IPS-15b (cell line): ENCODE measurements around the gene TM9SF1.

Experiments used
- H3K27me3 ChIP-seq: one replicate; pipeline ENCODE4 v1.6.1; 2013; ENCODE audit warnings: low read length; ENCODE audit not compliant: control insufficient read depth, insufficient read depth
- H3K36me3 ChIP-seq: one replicate; pipeline ENCODE4 v1.6.1; 2013; ENCODE audit warnings: low read length; ENCODE audit not compliant: control insufficient read depth, insufficient read depth
- H3K4me1 ChIP-seq: one replicate; pipeline ENCODE4 v1.6.1; 2013; ENCODE audit warnings: mild to moderate bottlenecking, low read length; ENCODE audit not compliant: control insufficient read depth, insufficient read depth
- H3K4me3 ChIP-seq: one replicate; pipeline ENCODE4 v1.5.1; 2013; ENCODE audit warnings: low read depth, low read length
- H3K9ac ChIP-seq: one replicate; pipeline ENCODE4 v1.6.1; 2013; ENCODE audit warnings: low read depth, mild to moderate bottlenecking, low read length
- H3K9me3 ChIP-seq: one replicate; pipeline ENCODE4 v1.6.1; 2013; ENCODE audit warnings: mild to moderate bottlenecking, low read length; ENCODE audit not compliant: control insufficient read depth, insufficient read depth

The TM9SF1 gene

GRCh38 chr14:24179294-24179960 is 15.8 kb downstream of the TM9SF1 start:
- Histone ChIP-seq H3K4me3 (no peak overlapping the region), H3K36me3 (peaks cover 71% of the 10 kb centered on the region), H3K9ac (no peak overlapping the region), H3K9me3 (no peaks in the 10 kb centered on the region), H3K4me1 (no peaks in the 10 kb centered on the region), H3K27me3 (no peaks in the 10 kb centered on the region)

GRCh38 chr14:24178399-24179178 is 16.7 kb downstream of the TM9SF1 start:
- Histone ChIP-seq H3K36me3 (peaks cover 64% of the 10 kb centered on the region), H3K9ac (no peak overlapping the region)

GRCh38 chr14:24177891-24178290 is 17.4 kb downstream of the TM9SF1 start:
- Histone ChIP-seq H3K36me3 (peaks cover 62% of the 10 kb centered on the region), H3K9me3 (no peaks in the 10 kb centered on the region), H3K4me3 (no peak overlapping the region), H3K9ac (no peak overlapping the region), H3K4me1 (no peaks in the 10 kb centered on the region), H3K27me3 (no peaks in the 10 kb centered on the region)

More at GRCh38 chr14:24178399-24179178, 16.7 kb downstream of the TM9SF1 start:
- Histone ChIP-seq H3K4me3 (no peak overlapping the region), H3K4me1 (no peaks in the 10 kb centered on the region), H3K27me3 (no peaks in the 10 kb centered on the region), H3K9me3 (no peaks in the 10 kb centered on the region)

- H3K9ac ChIP-seq, result no peak overlapping the region
- H3K36me3 ChIP-seq, result peaks cover 56% of the 10 kb centered on the region
Observed at GRCh38 chr14:24177041-24177825, 18.0 kb downstream of the TM9SF1 start.

GRCh38 chr14:24176599-24176998 is 18.6 kb downstream of the TM9SF1 start:
- H3K36me3 ChIP-seq, result peaks cover 49% of the 10 kb centered on the region
- no peaks in the 10 kb centered on the region for H3K9me3 ChIP-seq
- H3K27me3 ChIP-seq, result no peaks in the 10 kb centered on the region
- H3K4me3 ChIP-seq, result no peak overlapping the region
- H3K4me1 ChIP-seq, result peaks cover 3% of the 10 kb centered on the region
- no peak overlapping the region for H3K9ac ChIP-seq

More at GRCh38 chr14:24177041-24177825, 18.0 kb downstream of the TM9SF1 start:
- no peak overlapping the region for H3K4me3 ChIP-seq
- H3K9me3 ChIP-seq, result no peaks in the 10 kb centered on the region
- no peaks in the 10 kb centered on the region for H3K27me3 ChIP-seq
- peaks cover 2% of the 10 kb centered on the region for H3K4me1 ChIP-seq

GRCh38 chr14:24172871-24173281 is 22.4 kb downstream of the TM9SF1 start:
- peak overlapping the region; percentile 81 for H3K4me3 ChIP-seq
- H3K36me3 ChIP-seq, result peaks cover 17% of the 10 kb centered on the region
- peaks cover 3% of the 10 kb centered on the region for H3K4me1 ChIP-seq

GRCh38 chr14:24172261-24172860 is 22.9 kb downstream of the TM9SF1 start:
- peak overlapping the region; percentile 37 for H3K9ac ChIP-seq

More at GRCh38 chr14:24172871-24173281, 22.4 kb downstream of the TM9SF1 start:
- Histone ChIP-seq H3K27me3 (no peaks in the 10 kb centered on the region), H3K9me3 (no peaks in the 10 kb centered on the region), H3K9ac (no peak overlapping the region)

GRCh38 chr14:24171422-24172260 is 23.6 kb downstream of the TM9SF1 start, which contains the start of gene REC8:
TSS of gene REC8 (plus strand) at chr14:24172080. CDS start at chr14:24172553, 473 bp downstream.
- H3K9me3 ChIP-seq, result no peaks in the 10 kb centered on the region
- H3K4me1 ChIP-seq, result peaks cover 3% of the 10 kb centered on the region
- no peaks in the 10 kb centered on the region for H3K27me3 ChIP-seq
- H3K36me3 ChIP-seq, result peaks cover 9% of the 10 kb centered on the region
- H3K4me3 ChIP-seq, result peak within 1 kb of the TSS; percentile 81
- peak within 1 kb of the TSS; percentile 37 for H3K9ac ChIP-seq

More at GRCh38 chr14:24172261-24172860, 22.9 kb downstream of the TM9SF1 start:
- H3K36me3 ChIP-seq, result peaks cover 12% of the 10 kb centered on the region
- H3K4me3 ChIP-seq, result peak overlapping the region; percentile 81
- no peaks in the 10 kb centered on the region for H3K27me3 ChIP-seq
- peaks cover 3% of the 10 kb centered on the region for H3K4me1 ChIP-seq
- no peaks in the 10 kb centered on the region for H3K9me3 ChIP-seq

GRCh38 chr14:24167469-24168114 is 27.6 kb downstream of the TM9SF1 start:
- Histone ChIP-seq H3K4me3 (no peak overlapping the region), H3K9me3 (no peaks in the 10 kb centered on the region), H3K4me1 (peaks cover 3% of the 10 kb centered on the region), H3K36me3 (peaks cover 15% of the 10 kb centered on the region), H3K9ac (no peak overlapping the region), H3K27me3 (no peaks in the 10 kb centered on the region)

GRCh38 chr14:24165785-24166184 is 29.5 kb downstream of the TM9SF1 start:
- H3K9me3 ChIP-seq, result no peaks in the 10 kb centered on the region
- no peak overlapping the region for H3K4me3 ChIP-seq
- no peaks in the 10 kb centered on the region for H3K27me3 ChIP-seq
- H3K36me3 ChIP-seq, result peaks cover 15% of the 10 kb centered on the region
- no peak overlapping the region for H3K9ac ChIP-seq
- H3K4me1 ChIP-seq, result peaks cover 3% of the 10 kb centered on the region
